ENCODE results near the gene ST3GAL4.

DNA sequence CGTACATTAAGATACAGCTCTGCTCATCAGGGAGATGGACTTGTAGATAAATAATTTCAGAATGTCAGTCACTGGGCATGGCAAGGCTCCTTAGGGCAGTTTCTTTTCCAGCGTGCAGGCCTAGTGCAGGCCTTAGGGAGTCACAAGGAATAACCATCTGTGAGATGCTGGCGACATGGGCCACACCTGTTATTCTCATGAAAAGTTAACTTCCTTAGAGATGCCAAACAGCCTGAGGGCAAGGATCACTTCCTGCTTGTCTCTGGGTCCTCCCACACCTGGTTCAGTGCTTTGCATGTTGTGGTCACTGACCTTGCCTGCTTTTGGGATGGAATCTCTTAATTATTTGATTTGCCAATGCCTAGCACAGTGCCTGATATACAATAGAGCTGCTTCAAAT, 70.6 kb downstream of the ST3GAL4 start:
- TF ChIP-seq TEAD4 (CRISPR knock-in tag; IDR thresholded peaks at IDR 0.05) (no peak), NR1H2 (CRISPR knock-in tag; IDR thresholded peaks at IDR 0.05) (no peak), RELA (CRISPR knock-in tag; IDR thresholded peaks at IDR 0.05; ENCODE audit: borderline replicate concordance) (no peak), NFYB (CRISPR knock-in tag; conservative IDR thresholded peaks at IDR 0.05; ENCODE audit: low read depth) (no peak), EMX1 (CRISPR knock-in tag; IDR thresholded peaks at IDR 0.05) (no peak), NFATC4 (CRISPR knock-in tag; IDR thresholded peaks at IDR 0.05) (no peak), ZBTB21 (CRISPR knock-in tag; IDR thresholded peaks at IDR 0.05; ENCODE audit: borderline replicate concordance) (no peak)
- TF ChIP-seq, protein P1, sequence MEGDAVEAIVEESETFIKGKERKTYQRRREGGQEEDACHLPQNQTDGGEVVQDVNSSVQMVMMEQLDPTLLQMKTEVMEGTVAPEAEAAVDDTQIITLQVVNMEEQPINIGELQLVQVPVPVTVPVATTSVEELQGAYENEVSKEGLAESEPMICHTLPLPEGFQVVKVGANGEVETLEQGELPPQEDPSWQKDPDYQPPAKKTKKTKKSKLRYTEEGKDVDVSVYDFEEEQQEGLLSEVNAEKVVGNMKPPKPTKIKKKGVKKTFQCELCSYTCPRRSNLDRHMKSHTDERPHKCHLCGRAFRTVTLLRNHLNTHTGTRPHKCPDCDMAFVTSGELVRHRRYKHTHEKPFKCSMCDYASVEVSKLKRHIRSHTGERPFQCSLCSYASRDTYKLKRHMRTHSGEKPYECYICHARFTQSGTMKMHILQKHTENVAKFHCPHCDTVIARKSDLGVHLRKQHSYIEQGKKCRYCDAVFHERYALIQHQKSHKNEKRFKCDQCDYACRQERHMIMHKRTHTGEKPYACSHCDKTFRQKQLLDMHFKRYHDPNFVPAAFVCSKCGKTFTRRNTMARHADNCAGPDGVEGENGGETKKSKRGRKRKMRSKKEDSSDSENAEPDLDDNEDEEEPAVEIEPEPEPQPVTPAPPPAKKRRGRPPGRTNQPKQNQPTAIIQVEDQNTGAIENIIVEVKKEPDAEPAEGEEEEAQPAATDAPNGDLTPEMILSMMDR (IDR thresholded peaks at IDR 0.05): no peak
- TF ChIP-seq, protein P2, sequence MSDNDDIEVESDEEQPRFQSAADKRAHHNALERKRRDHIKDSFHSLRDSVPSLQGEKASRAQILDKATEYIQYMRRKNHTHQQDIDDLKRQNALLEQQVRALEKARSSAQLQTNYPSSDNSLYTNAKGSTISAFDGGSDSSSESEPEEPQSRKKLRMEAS (CRISPR knock-in tag; IDR thresholded peaks at IDR 0.05): no peak
